ENCODE results near the gene ATG2B. TPM values are rescaled to one million over a fixed set of nuclear protein-coding genes. Genes with fewer than 3 reads are reported as not detected.

Gene ATG2B
- total and polyA plus RNA-seq, 2 donors (not counting 3 experiments of a cell fraction or from before 2014, with no cell fraction given), result 5.9 to 17.8 TPM

- H3K4me3 ChIP-seq (replicated peaks in 1 of 3; ENCODE audit: insufficient read depth in 1 of 3, low read depth in 1 of 3, low read length in 3 of 3), result no peak overlapping the region
- H3K9me1 ChIP-seq (replicated peaks; ENCODE audit: control insufficient read depth, extremely low read depth, insufficient read depth, low read length), result no peaks in the 10 kb centered on the region
- no peak for FAIRE-seq
- DNase-seq (ENCODE audit: low read depth, low spot score), result no peak
- dilution Hi-C loops (cut with MboI; ENCODE audit: extremely low pct_ligation_motif_present, low sequenced_read_pairs), result no loop called here
- no peaks in the 10 kb centered on the region for H3K27me3 ChIP-seq (ENCODE audit: control insufficient read depth in 2 of 2, insufficient read depth in 2 of 2, low read length in 2 of 2)
- no peaks in the 10 kb centered on the region for H3K4me1 ChIP-seq (ENCODE audit: control insufficient read depth, extremely low read depth, insufficient read depth, low read length)
- ChIA-PET CTCF (no interaction called here), POLR2A (no interaction called here)
- no peaks in the 10 kb centered on the region for H3K9me3 ChIP-seq (replicated peaks; ENCODE audit: control insufficient read depth, insufficient read depth, low read length)
- no TSS peak for BruUV-seq (replicated peaks)
- H3K4me2 ChIP-seq (ENCODE audit: insufficient read depth, low read length), result no peak overlapping the region
- H2AFZ ChIP-seq (ENCODE audit: low read depth, low read length), result no peak overlapping the region
- TF ChIP-seq FOS (IDR thresholded peaks at IDR 0.05; ENCODE audit: borderline replicate concordance, insufficient read depth, low read length) (no peak), POLR2A (IDR thresholded peaks at IDR 0.05; ENCODE audit: low read depth, low read length) (no peak), MYC (IDR thresholded peaks at IDR 0.05; ENCODE audit: low read depth, low read length) (no peak), JUN (IDR thresholded peaks at IDR 0.05; ENCODE audit: borderline replicate concordance, insufficient read depth, insufficient read length, low read depth) (no peak), EZH2 (IDR thresholded peaks at IDR 0.05; ENCODE audit: borderline replicate concordance, low read depth, low read length, severe bottlenecking) (no peak), POLR2AphosphoS5 (IDR thresholded peaks at IDR 0.05; ENCODE audit: insufficient read depth, low read depth, low read length) (no peak), CTCF (IDR thresholded peaks at IDR 0.05; ENCODE audit: extremely low read depth in 1 of 2, insufficient read depth in 1 of 2, low read depth in 1 of 2, low read length in 2 of 2) (no peak), MAX (IDR thresholded peaks at IDR 0.05; ENCODE audit: insufficient read depth, insufficient read length) (no peak), GATA2 (IDR thresholded peaks at IDR 0.05; ENCODE audit: insufficient read depth, insufficient read length, low read depth, low read length) (no peak)
- peaks cover 10% of the 10 kb centered on the region for H3K79me2 ChIP-seq (ENCODE audit: control insufficient read depth, insufficient read depth, low read length)
- no peaks in the 10 kb centered on the region for H3K36me3 ChIP-seq (ENCODE audit: control insufficient read depth in 2 of 2, extremely low read depth in 1 of 2, insufficient read depth in 2 of 2, low read length in 2 of 2)
- intact Hi-C loops (cut with micrococcal nuclease), result no loop called here
- H3K27ac ChIP-seq (ENCODE audit: insufficient read depth, low read depth, low read length), result no peak overlapping the region
- H4K20me1 ChIP-seq (replicated peaks; ENCODE audit: control insufficient read depth, extremely low read depth, insufficient read depth, low read length), result no peaks in the 10 kb centered on the region
- no peak overlapping the region for H3K9ac ChIP-seq (replicated peaks; ENCODE audit: extremely low read depth, insufficient read depth, low read length)
Measured at GRCh38 chr14:96351986-96352385, 11.2 kb downstream of the ATG2B start.

Data from endothelial cell of umbilical vein (primary cell).